Measurements from ENCODE around the gene IFIT3. TPM values are rescaled to one million over a fixed set of nuclear protein-coding genes. Genes with fewer than 3 reads are reported as not detected.

Gene IFIT3
- polyA plus RNA-seq, 1 of the 3 experiments (the other 2 are of a cell fraction), result 3.2 TPM

DNA sequence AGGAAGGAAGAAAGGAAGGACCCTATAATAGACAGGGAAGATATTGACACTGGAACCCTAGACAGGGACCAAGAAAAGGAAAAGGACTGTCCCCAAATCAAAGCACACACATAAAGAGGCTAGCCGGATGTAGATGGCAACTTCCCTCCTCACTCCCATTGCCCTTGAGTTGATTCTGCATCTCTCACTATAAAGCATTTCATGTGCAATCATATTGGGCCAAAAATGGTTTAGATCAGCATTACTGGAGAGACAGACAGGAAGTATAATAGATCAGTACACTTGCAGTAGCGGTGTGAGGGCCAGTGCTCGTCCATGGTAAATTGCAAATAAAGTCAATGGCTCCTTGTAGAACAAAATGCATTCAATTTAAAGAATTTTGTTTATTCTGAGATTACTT lies 8.4 kb downstream of the IFIT3 start:
- no peaks in the 10 kb centered on the region for H3F3A ChIP-seq (replicated peaks; ENCODE audit: insufficient read depth)
- peaks cover 8% of the 10 kb centered on the region; the same call in 1 of the 2 replicates for H3K79me2 ChIP-seq (ENCODE audit: insufficient read depth)
- H4K20me1 ChIP-seq (ENCODE audit: insufficient read depth), result no peaks in the 10 kb centered on the region
- CTCF ChIA-PET, result no interaction called here
- no peak overlapping the region for H3K4me2 ChIP-seq
- DNase-seq, result no peak
- no peaks in the 10 kb centered on the region for H3K27me3 ChIP-seq (ENCODE audit: insufficient read depth)
- 99% methylated on average over 3 of the region's 3 CpGs for WGBS (ENCODE audit: low lambda C conversion rate)
- no peak overlapping the region for H3K27ac ChIP-seq (ENCODE audit: low read depth in 2 of 2, low read length in 1 of 2)
- TF ChIP-seq MAX (IDR thresholded peaks at IDR 0.05; ENCODE audit: low read depth) (no peak), EP300 (IDR thresholded peaks at IDR 0.05; ENCODE audit: borderline replicate concordance in 1 of 2, low read depth in 1 of 2, low read length in 1 of 2) (no peak), JUND (IDR thresholded peaks at IDR 0.05) (no peak)
- TF ChIP-seq, protein P1, sequence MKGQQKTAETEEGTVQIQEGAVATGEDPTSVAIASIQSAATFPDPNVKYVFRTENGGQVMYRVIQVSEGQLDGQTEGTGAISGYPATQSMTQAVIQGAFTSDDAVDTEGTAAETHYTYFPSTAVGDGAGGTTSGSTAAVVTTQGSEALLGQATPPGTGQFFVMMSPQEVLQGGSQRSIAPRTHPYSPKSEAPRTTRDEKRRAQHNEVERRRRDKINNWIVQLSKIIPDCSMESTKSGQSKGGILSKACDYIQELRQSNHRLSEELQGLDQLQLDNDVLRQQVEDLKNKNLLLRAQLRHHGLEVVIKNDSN (IDR thresholded peaks at IDR 0.05; ENCODE audit: borderline replicate concordance, low read depth), result no peak
- no peaks in the 10 kb centered on the region for H3K9me3 ChIP-seq
- H3K36me3 ChIP-seq (replicated peaks in 1 of 2; ENCODE audit: control insufficient read depth in 1 of 2, insufficient read depth in 2 of 2, low read length in 1 of 2), result peaks cover 9 to 17% of the 10 kb centered on the region in 2 experiments
- peaks cover 4 to 23% of the 10 kb centered on the region in 2 experiments; a peak in 3 of 4 replicates for H3K4me1 ChIP-seq (ENCODE audit: control insufficient read depth in 1 of 2, insufficient read depth in 2 of 2, low read depth in 1 of 2, low read length in 1 of 2)
- H3K9ac ChIP-seq, result no peak overlapping the region
- H2AFZ ChIP-seq (ENCODE audit: low read depth), result no peak overlapping the region
- no peaks in the 10 kb centered on the region for H3K9me2 ChIP-seq
- POLR2A ChIA-PET, result no interaction called here
- no peak overlapping the region for H3K4me3 ChIP-seq (ENCODE audit: low read depth in 2 of 2, low read length in 1 of 2)

DNA sequence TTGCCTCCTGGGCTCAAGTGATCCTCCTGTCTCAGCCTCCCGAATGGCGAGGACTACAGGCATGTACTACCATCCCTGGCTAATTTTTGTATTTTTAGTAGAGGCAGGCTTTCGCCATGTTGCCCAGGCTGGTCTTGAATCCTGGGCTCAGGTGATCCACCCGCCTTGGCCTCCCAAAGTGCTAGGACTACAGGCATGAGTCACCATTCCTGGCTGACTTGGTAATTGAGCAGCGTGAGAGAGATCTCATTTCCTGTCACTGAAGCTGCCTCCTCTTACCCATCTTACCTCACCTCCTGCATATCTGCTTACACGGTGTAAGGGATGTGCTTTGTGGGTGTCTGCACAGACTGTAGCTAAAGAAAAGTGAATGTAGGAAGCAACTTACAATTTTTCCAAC lies 9.7 kb downstream of the IFIT3 start:
- Histone ChIP-seq H3K9ac (no peak overlapping the region), H3F3A (replicated peaks; ENCODE audit: insufficient read depth) (no peaks in the 10 kb centered on the region), H3K79me2 (ENCODE audit: insufficient read depth) (peaks cover 19% of the 10 kb centered on the region; the same call in 1 of the 2 replicates), H3K27me3 (ENCODE audit: insufficient read depth) (no peaks in the 10 kb centered on the region), H4K20me1 (ENCODE audit: insufficient read depth) (no peaks in the 10 kb centered on the region), H3K9me2 (no peaks in the 10 kb centered on the region), H3K36me3 (replicated peaks in 1 of 2; ENCODE audit: control insufficient read depth in 1 of 2, insufficient read depth in 2 of 2, low read length in 1 of 2) (peaks cover 9 to 17% of the 10 kb centered on the region in 2 experiments), H3K4me1 (ENCODE audit: control insufficient read depth in 1 of 2, insufficient read depth in 2 of 2, low read depth in 1 of 2, low read length in 1 of 2) (peaks cover 4 to 25% of the 10 kb centered on the region in 2 experiments; a peak in 3 of 4 replicates), H3K9me3 (no peaks in the 10 kb centered on the region), H3K4me3 (ENCODE audit: low read depth in 2 of 2, low read length in 1 of 2) (no peak overlapping the region), H2AFZ (ENCODE audit: low read depth) (no peak overlapping the region), H3K4me2 (no peak overlapping the region), H3K27ac (ENCODE audit: low read depth in 2 of 2, low read length in 1 of 2) (no peak overlapping the region; a peak in 1 of 4 replicates)
- WGBS (ENCODE audit: low lambda C conversion rate), result 81% methylated on average over 6 of the region's 6 CpGs
- no peak for DNase-seq
- POLR2A ChIA-PET, result no interaction called here
- TF ChIP-seq RCOR1 (IDR thresholded peaks at IDR 0.05; ENCODE audit: low read length) (no peak), PBX3 (IDR thresholded peaks at IDR 0.05) (no peak), ELF1 (IDR thresholded peaks at IDR 0.05) (no peak), TAF1 (IDR thresholded peaks at IDR 0.05; ENCODE audit: borderline replicate concordance, low read depth, low read length) (no peak), MEF2A (IDR thresholded peaks at IDR 0.05; ENCODE audit: borderline replicate concordance, low read depth) (no peak), FOSL2 (IDR thresholded peaks at IDR 0.05; ENCODE audit: borderline replicate concordance, low read depth) (peak; percentile 27; the same call in 1 of the 2 replicates)
- CTCF ChIA-PET, result no interaction called here

DNA sequence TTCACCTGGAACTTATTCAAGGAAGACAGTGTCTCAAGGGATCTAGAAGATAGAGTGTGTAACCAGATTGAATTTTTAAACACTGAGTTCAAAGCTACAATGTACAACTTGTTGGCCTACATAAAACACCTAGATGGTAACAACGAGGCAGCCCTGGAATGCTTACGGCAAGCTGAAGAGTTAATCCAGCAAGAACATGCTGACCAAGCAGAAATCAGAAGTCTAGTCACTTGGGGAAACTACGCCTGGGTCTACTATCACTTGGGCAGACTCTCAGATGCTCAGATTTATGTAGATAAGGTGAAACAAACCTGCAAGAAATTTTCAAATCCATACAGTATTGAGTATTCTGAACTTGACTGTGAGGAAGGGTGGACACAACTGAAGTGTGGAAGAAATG lies 10.9 kb downstream of the IFIT3 start:
- no peak for DNase-seq
- Histone ChIP-seq H4K20me1 (ENCODE audit: insufficient read depth) (no peaks in the 10 kb centered on the region), H3K27ac (ENCODE audit: low read depth in 2 of 2, low read length in 1 of 2) (no peak overlapping the region), H3K36me3 (replicated peaks in 1 of 2; ENCODE audit: control insufficient read depth in 1 of 2, insufficient read depth in 2 of 2, low read length in 1 of 2) (peaks cover 9 to 17% of the 10 kb centered on the region in 2 experiments), H3K79me2 (ENCODE audit: insufficient read depth) (peaks cover 19% of the 10 kb centered on the region; the same call in 1 of the 2 replicates), H3F3A (replicated peaks; ENCODE audit: insufficient read depth) (peaks cover 6% of the 10 kb centered on the region), H3K4me1 (ENCODE audit: control insufficient read depth in 1 of 2, insufficient read depth in 2 of 2, low read depth in 1 of 2, low read length in 1 of 2) (peaks cover 7 to 13% of the 10 kb centered on the region in 2 experiments; a peak in 3 of 4 replicates), H2AFZ (ENCODE audit: low read depth) (no peak overlapping the region), H3K9ac (no peak overlapping the region), H3K9me3 (no peaks in the 10 kb centered on the region), H3K27me3 (ENCODE audit: insufficient read depth) (no peaks in the 10 kb centered on the region), H3K9me2 (no peaks in the 10 kb centered on the region), H3K4me3 (ENCODE audit: low read depth in 2 of 2, low read length in 1 of 2) (no peak overlapping the region), H3K4me2 (no peak overlapping the region)
- 98% methylated on average over 3 of the region's 3 CpGs for WGBS (ENCODE audit: low lambda C conversion rate)
- POLR2A ChIA-PET, result no interaction called here
- CTCF ChIA-PET, result interaction anchor here (1.1 kb wide), 1 partner anchor 10 kb away, joined by 3 read pairs; no protein-coding TSS in a partner anchor
- no peak for TF ChIP-seq MXI1 (IDR thresholded peaks at IDR 0.05; ENCODE audit: low read depth, low read length)
- TF ChIP-seq RFX5 (IDR thresholded peaks at IDR 0.05; ENCODE audit: low read length), result no peak
- TF ChIP-seq NFIC (IDR thresholded peaks at IDR 0.05; ENCODE audit: borderline replicate concordance), result no peak
- TF ChIP-seq TAF1 (IDR thresholded peaks at IDR 0.05; ENCODE audit: borderline replicate concordance, low read depth, low read length), result no peak
- no peak for TF ChIP-seq FOSL2 (IDR thresholded peaks at IDR 0.05; ENCODE audit: borderline replicate concordance, low read depth)
- TF ChIP-seq PBX3 (IDR thresholded peaks at IDR 0.05), result no peak
- TF ChIP-seq, protein P1 (IDR thresholded peaks at IDR 0.05; ENCODE audit: borderline replicate concordance, low read depth), result no peak
- no peak for TF ChIP-seq ZBTB33 (IDR thresholded peaks at IDR 0.05; ENCODE audit: borderline replicate concordance, low read depth)
- no peak for TF ChIP-seq MEF2A (IDR thresholded peaks at IDR 0.05; ENCODE audit: borderline replicate concordance, low read depth)
- no peak for TF ChIP-seq EZH2phosphoT487 (IDR thresholded peaks at IDR 0.05; ENCODE audit: borderline replicate concordance, low read depth)

All from SK-N-SH (cell line).